Measurements from ENCODE around the gene SLC35A5.

The SLC35A5 gene

GRCh38 chr3:112627919-112628466 is 66.1 kb downstream of the SLC35A5 start:
- no peak for DNase-seq

- DNase-seq: no peak
Measured at GRCh38 chr3:112629425-112629824, 67.6 kb downstream of the SLC35A5 start.

- no peak for DNase-seq
Measured at GRCh38 chr3:112631257-112631656, 69.4 kb downstream of the SLC35A5 start.

- no peak for DNase-seq
Measured at GRCh38 chr3:112632596-112632995, 70.8 kb downstream of the SLC35A5 start.

- DNase-seq: no peak
Measured at GRCh38 chr3:112633191-112633590, 71.3 kb downstream of the SLC35A5 start.

GRCh38 chr3:112633757-112634156 is 71.9 kb downstream of the SLC35A5 start:
- no peak for DNase-seq

- no peak for DNase-seq
Measured at GRCh38 chr3:112634786-112635541, 73.1 kb downstream of the SLC35A5 start.
